ENCODE results near the gene FIP1L1.

GRCh38 chr4:53502094-53502493 is 124.7 kb downstream of the FIP1L1 start:
- TF ChIP-seq CTCF (IDR thresholded peaks at IDR 0.05) (no peak), POLR2A (IDR thresholded peaks at IDR 0.05) (no peak), POLR2AphosphoS5 (IDR thresholded peaks at IDR 0.05; ENCODE audit: insufficient read depth in 1 of 2, low read depth in 1 of 2) (no peak)

Measured in vagina (tissue), 2 donors.